Subcutaneous adipose tissue (tissue), 4 donors: ENCODE data around the gene H2BK1. TPM values are rescaled to one million over a fixed set of nuclear protein-coding genes. Genes with fewer than 3 reads are reported as not detected.

ENCODE experiments used
- CTCF ChIP-seq: fragments of 450-650 bp; IDR thresholded peaks from one replicate; pipeline ENCODE4 v1.5.1; 2016; ENCODE audit warnings: low read depth, mild to moderate bottlenecking, control low read depth, antibody characterized with exemption, moderate library complexity
- total RNA-seq, 4 donors: library from RNA; depleted of rRNA; stranded (reverse); fragments of >200 nt; gene quantifications; one replicate each; pipeline ENCODE4 v1.1.0, GENCODE V29; 2016

The H2BK1 gene
- total RNA-seq, 4 donors from 2014 or later: not detected

GRCh38 chr7:151248346-151249033, 38.2 kb upstream of the H2BK1 start, which contains the start of gene SMARCD3:
Gene SMARCD3, minus strand, starts transcription at chr7:151248694. Its CDS starts 132 bp downstream, at chr7:151248562.
- no peak for TF ChIP-seq CTCF

- TF ChIP-seq CTCF: no peak
These were observed 37.5 kb upstream of the H2BK1 start for GRCh38 chr7:151247611-151248345.

- no peak for TF ChIP-seq CTCF
These were observed 36.7 kb upstream of the H2BK1 start for GRCh38 chr7:151246851-151247580.

- no peak for TF ChIP-seq CTCF
These were observed 36.0 kb upstream of the H2BK1 start for GRCh38 chr7:151246102-151246850.

GRCh38 chr7:151245360-151246101, 35.2 kb upstream of the H2BK1 start:
- TF ChIP-seq CTCF: no peak

- TF ChIP-seq CTCF: no peak
These were observed 34.6 kb upstream of the H2BK1 start for GRCh38 chr7:151244841-151245346.
